ES-I3 (cell line): Measurements from ENCODE around the gene GPAT2.
"Not testable (repeated sequence)": the region's sequence is repeated elsewhere in the genome, so short reads cannot be mapped to it uniquely, and the experiment has no call there.

Experiments used
- H3K36me3 ChIP-seq: 2 replicates; pipeline ENCODE4 v1.6.1; 2013; ENCODE audit warnings: mild to moderate bottlenecking, low read length, control low read depth, moderate library complexity; ENCODE audit not compliant: insufficient read depth
- H3K4me1 ChIP-seq: 2 replicates; pipeline ENCODE4 v1.6.1; 2013; ENCODE audit warnings: mild to moderate bottlenecking, control low read depth, low read length; ENCODE audit not compliant: insufficient read depth
- H3K9ac ChIP-seq: 2 replicates; pipeline ENCODE4 v1.6.1; 2013; ENCODE audit warnings: low read depth, mild to moderate bottlenecking, low read length, moderate library complexity
- H3K9me3 ChIP-seq: 2 replicates; pipeline ENCODE4 v1.6.1; 2013; ENCODE audit warnings: mild to moderate bottlenecking, low read length, moderate library complexity; ENCODE audit not compliant: control insufficient read depth, insufficient read depth

The GPAT2 gene

DNA sequence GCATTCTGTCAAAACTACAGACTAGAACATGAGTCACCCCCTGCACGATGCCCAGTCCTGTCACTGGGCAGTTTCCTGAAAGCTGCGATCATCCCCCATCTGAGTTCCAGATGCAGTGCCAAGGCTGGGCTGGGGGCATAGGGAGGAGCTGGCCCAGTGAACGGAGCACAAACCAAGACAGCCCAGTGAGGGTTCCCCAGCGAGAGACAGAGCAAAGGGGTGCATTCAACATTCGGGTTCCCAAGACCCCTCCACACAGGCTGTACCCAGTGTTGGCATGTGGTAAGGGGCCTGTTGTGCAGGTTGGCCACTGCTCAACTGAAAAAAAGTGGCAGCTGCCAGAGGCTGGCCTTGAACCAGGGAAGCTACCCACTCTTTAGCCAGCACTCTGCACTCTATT is 35.6 kb upstream of the GPAT2 start:
- H3K9ac ChIP-seq, H3K9me3 ChIP-seq, H3K4me1 ChIP-seq, H3K36me3 ChIP-seq: not testable (repeated sequence)

DNA sequence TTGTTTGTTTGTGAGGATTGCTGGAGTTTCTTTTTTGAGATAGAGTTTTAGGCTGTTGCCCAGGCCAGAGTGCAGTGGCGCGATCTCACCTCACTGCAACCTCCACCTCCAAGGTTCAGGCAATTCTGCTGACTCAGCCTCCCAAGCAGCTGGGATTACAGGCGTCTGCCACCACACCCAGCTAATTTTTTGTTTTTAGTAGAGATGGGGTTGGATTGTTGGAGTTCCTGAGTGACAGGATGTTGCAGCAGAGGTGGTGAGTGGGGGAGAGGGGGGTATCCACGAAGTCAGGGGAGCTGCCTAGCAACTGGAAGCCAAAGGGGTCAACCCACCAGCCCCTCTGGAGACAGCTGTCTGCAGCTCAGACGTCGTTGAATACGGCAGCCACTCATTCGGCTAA is 35.2 kb upstream of the GPAT2 start:
- not testable (repeated sequence) for H3K9me3 ChIP-seq, H3K4me1 ChIP-seq, H3K36me3 ChIP-seq, H3K9ac ChIP-seq

- not testable (repeated sequence) for H3K9me3 ChIP-seq, H3K9ac ChIP-seq, H3K36me3 ChIP-seq, H3K4me1 ChIP-seq
These were observed 33.3 kb upstream of the GPAT2 start for GRCh38 chr2:96067902-96068581.

GRCh38 chr2:96067098-96067660 is 32.5 kb upstream of the GPAT2 start:
- not testable (repeated sequence) for H3K9ac ChIP-seq, H3K4me1 ChIP-seq, H3K9me3 ChIP-seq, H3K36me3 ChIP-seq

DNA sequence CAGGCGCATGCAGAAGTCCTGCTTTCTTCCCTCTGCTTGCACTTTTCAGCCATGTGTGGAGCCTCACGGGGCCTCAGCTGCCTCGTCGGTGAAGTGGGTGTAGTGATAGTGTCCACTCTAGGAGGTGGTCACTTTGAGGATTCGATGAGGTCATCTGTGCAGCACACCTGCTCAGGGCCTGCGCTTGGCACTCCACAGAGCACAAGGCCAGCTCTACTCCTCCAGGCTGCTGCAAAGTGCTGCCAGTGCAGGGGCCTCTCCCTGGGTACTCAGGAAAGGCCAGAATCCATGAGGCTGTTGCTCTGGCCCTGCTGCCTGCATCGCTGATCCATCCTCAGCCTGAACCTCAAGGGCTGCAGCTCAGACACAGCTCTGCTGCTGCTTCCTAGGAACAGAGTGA is 31.8 kb upstream of the GPAT2 start:
- H3K4me1 ChIP-seq, H3K36me3 ChIP-seq, H3K9ac ChIP-seq, H3K9me3 ChIP-seq: not testable (repeated sequence)

- not testable (repeated sequence) for H3K36me3 ChIP-seq, H3K9me3 ChIP-seq, H3K9ac ChIP-seq, H3K4me1 ChIP-seq
These were observed 31.2 kb upstream of the GPAT2 start for GRCh38 chr2:96065954-96066353.

- Histone ChIP-seq H3K9me3 (no peaks in the 10 kb centered on the region), H3K36me3 (no peaks in the 10 kb centered on the region), H3K9ac (no peak overlapping the region), H3K4me1 (peaks cover 5% of the 10 kb centered on the region; the same call in 1 of the 2 replicates)
These were observed 30.7 kb upstream of the GPAT2 start for GRCh38 chr2:96065381-96065930.

GRCh38 chr2:96064760-96065159 is 30.0 kb upstream of the GPAT2 start:
- H3K9me3 ChIP-seq, H3K9ac ChIP-seq, H3K4me1 ChIP-seq, H3K36me3 ChIP-seq: not testable (repeated sequence)

DNA sequence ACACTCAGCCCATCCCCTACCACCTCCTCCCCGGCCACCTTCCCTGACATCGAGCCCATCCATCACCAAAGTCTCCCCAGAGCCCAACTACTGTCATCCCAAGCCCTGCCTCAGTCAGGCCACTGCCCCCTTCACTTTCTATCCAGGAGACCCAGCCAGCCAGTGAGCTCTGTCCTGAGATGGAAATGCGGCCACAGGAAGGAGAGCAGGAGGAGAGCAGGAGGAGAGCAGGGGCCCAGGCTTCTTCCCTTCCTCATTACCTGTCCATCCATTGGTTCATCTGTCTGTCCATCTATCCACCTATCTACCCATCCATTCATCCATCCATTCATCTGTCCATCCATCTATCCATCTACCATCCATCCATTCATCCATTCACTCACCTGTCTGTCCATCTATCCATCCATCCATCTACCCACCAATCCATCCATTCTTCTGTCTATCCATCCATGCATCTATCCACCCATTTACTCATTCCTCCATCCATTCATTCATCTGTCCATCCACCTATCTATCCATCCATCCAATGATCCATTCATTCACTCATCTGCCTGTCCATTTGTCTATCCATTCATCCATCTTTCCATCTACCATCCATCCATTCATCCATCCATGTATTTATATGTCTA is 29.4 kb upstream of the GPAT2 start:
- H3K9ac ChIP-seq, H3K9me3 ChIP-seq, H3K4me1 ChIP-seq, H3K36me3 ChIP-seq: not testable (repeated sequence)

DNA sequence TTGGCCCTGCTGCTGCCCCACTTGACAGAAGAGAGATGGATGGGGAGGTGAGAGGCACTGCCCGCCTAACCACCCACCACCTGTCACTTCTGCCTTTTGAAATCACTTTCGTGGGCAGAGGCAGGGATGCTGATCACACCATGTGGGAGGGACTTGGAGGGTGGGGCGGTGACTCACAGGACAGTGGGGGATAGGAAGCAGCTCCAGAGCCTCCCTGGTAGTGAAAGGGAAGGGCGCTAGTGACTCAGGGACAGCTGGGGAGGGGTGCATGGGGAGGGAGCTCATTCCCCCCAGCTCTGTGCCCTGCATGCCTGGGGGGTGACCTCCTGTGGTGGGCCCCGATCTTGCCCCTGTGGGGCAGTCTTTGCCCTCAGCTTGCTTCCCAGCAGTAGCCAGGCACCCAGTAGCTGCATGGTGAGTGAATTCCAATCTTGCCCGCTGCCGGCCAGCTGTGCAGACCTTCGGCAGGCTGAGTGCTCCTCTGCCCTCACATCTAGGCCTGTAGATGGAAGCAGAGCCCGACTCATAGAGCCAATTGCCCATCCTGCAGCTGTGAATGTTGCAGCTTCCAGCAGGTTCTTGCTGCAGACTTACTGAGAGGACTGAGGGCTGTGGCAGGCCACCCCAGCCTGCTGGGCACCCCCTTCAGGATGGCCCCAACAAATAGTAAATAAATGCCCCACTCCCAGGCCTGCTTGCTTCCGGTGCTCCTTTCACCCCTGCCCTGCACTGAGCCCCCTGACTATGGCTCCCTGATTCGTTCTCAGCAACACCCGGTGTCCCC is 28.6 kb upstream of the GPAT2 start:
- not testable (repeated sequence) for H3K9me3 ChIP-seq, H3K36me3 ChIP-seq, H3K9ac ChIP-seq, H3K4me1 ChIP-seq

DNA sequence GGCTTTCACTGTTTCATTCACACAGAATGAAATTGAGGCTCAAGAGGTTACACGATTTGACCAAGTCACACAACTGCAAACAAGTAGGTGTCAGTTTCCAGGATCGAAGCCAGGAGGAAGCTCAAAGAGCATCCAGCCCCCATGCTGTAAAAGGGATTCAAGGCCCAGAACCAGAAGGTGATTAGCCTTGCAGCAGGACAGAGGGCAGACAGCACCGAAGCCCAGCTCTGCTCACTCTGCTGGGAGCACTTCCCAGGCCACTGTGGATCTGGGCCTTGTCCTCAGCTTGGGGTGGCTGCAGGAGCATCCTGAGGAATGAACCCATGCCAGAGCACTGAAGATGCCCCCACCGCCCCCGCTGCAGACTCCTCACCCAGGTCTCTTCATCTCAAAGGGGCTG is 27.8 kb upstream of the GPAT2 start:
- H3K4me1 ChIP-seq, H3K9me3 ChIP-seq, H3K36me3 ChIP-seq, H3K9ac ChIP-seq: not testable (repeated sequence)

DNA sequence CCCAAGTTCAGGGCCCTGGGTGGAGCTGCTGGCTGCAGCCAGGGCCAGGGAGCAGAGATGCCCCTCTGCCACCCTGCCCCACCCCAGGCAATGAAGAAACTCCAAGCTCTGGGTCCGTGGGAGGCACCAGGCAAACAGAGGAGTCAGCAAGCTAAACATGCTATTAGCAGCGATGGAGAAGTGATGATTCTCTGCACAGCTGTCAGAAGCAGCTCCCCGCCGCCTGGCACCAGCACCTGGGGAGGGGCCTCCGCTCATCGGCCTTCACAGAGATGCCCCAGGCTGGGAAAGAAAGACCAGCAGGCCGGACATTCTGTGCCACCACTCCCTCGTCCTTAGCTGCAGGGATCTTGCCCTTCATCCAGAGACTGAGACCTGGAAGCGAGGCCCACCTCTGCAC is 27.2 kb upstream of the GPAT2 start:
- H3K36me3 ChIP-seq, H3K9ac ChIP-seq, H3K9me3 ChIP-seq, H3K4me1 ChIP-seq: not testable (repeated sequence)

- H3K9me3 ChIP-seq, H3K9ac ChIP-seq, H3K4me1 ChIP-seq: not testable (repeated sequence)
These were observed 26.6 kb upstream of the GPAT2 start for GRCh38 chr2:96061197-96061817.

GRCh38 chr2:96060325-96060724 is 25.6 kb upstream of the GPAT2 start:
- H3K9ac ChIP-seq, H3K4me1 ChIP-seq, H3K36me3 ChIP-seq, H3K9me3 ChIP-seq: not testable (repeated sequence)

More at GRCh38 chr2:96061197-96061817, 26.6 kb upstream of the GPAT2 start:
- not testable (repeated sequence) for H3K36me3 ChIP-seq
